T-helper 1 cell (primary cell): ENCODE measurements around the gene COL18A1.
"Not testable (repeated sequence)": the region's sequence is repeated elsewhere in the genome, so short reads cannot be mapped to it uniquely, and the experiment has no call there.

Experiments
- DNase-seq, 5 donors: peaks; one replicate each; pipeline ENCODE4 v3.0.0-alpha.2; 2012 to 2020

The COL18A1 gene

GRCh38 chr21:45367402-45368351 is 37.3 kb upstream of the COL18A1 start:
- DNase-seq, result no peak

- not testable (repeated sequence) for DNase-seq
These were observed 35.9 kb upstream of the COL18A1 start for GRCh38 chr21:45369018-45369417.

GRCh38 chr21:45370575-45370974 is 34.4 kb upstream of the COL18A1 start:
- DNase-seq, result no peak

GRCh38 chr21:45371081-45371480 is 33.9 kb upstream of the COL18A1 start:
- DNase-seq, result no peak

GRCh38 chr21:45371655-45372054 is 33.3 kb upstream of the COL18A1 start:
- no peak for DNase-seq

- no peak for DNase-seq
These were observed 32.1 kb upstream of the COL18A1 start for GRCh38 chr21:45372732-45373355.

GRCh38 chr21:45373991-45374816 is 30.8 kb upstream of the COL18A1 start:
- no peak for DNase-seq

GRCh38 chr21:45374826-45375455 is 30.0 kb upstream of the COL18A1 start:
- DNase-seq, result no peak

GRCh38 chr21:45376459-45377324 is 28.3 kb upstream of the COL18A1 start:
- no peak for DNase-seq

GRCh38 chr21:45377325-45377709 is 27.6 kb upstream of the COL18A1 start:
- DNase-seq, result no peak

GRCh38 chr21:45377866-45378257 is 27.1 kb upstream of the COL18A1 start:
- no peak for DNase-seq

- no peak for DNase-seq
These were observed 26.6 kb upstream of the COL18A1 start for GRCh38 chr21:45378258-45378966.

GRCh38 chr21:45379171-45379900 is 25.6 kb upstream of the COL18A1 start:
- no peak for DNase-seq

- no peak for DNase-seq
These were observed 25.0 kb upstream of the COL18A1 start for GRCh38 chr21:45379901-45380330.

- DNase-seq, result no peak
These were observed 24.4 kb upstream of the COL18A1 start for GRCh38 chr21:45380566-45380965.

- peak in 1 of 5 donors; percentile 4 for DNase-seq
These were observed 23.8 kb upstream of the COL18A1 start for GRCh38 chr21:45381036-45381787.

- DNase-seq, result no peak
These were observed 22.9 kb upstream of the COL18A1 start for GRCh38 chr21:45381865-45382696.

- no peak for DNase-seq
These were observed 22.3 kb upstream of the COL18A1 start for GRCh38 chr21:45382697-45382997.
